Osteoblast (primary cell): ENCODE results near the gene SH2D2A. TPM values are rescaled to one million over a fixed set of nuclear protein-coding genes. Genes with fewer than 3 reads are reported as not detected.

Source experiments
- DNase-seq: peaks from one replicate; pipeline ENCODE4 v3.0.0; 2011; ENCODE audit warnings: low spot score, mixed read lengths; ENCODE audit not compliant: insufficient read length; ENCODE audit errors: missing footprints
- H2AFZ ChIP-seq: 2 replicates; pipeline ENCODE4 v1.6.0; 2011; ENCODE audit warnings: mild to moderate bottlenecking, low read length
- H3K27ac ChIP-seq: 2 replicates; pipeline ENCODE4 v1.5.1; 2011; ENCODE audit warnings: mild to moderate bottlenecking, low read depth, low read length, moderate library complexity
- H3K27me3 ChIP-seq: 2 replicates; pipeline ENCODE4 v1.6.0; 2012; ENCODE audit warnings: mild to moderate bottlenecking, control low read depth, inconsistent platforms, low read length, moderate library complexity; ENCODE audit not compliant: insufficient read depth
- H3K36me3 ChIP-seq: 2 replicates; pipeline ENCODE4 v1.5.1; 2011; ENCODE audit warnings: mild to moderate bottlenecking, low read length, control low read depth, moderate library complexity; ENCODE audit not compliant: insufficient read depth
- H3K4me1 ChIP-seq: 2 replicates; pipeline ENCODE4 v1.5.1; 2011; ENCODE audit warnings: mild to moderate bottlenecking, low read length, control low read depth, moderate library complexity; ENCODE audit not compliant: insufficient read depth
- H3K4me2 ChIP-seq: 2 replicates; pipeline ENCODE4 v1.6.0; 2011; ENCODE audit warnings: mild to moderate bottlenecking, low read length; ENCODE audit not compliant: insufficient read depth
- H3K4me3 ChIP-seq: fragments of 200-600 bp; sonication (generic); 3 replicates; pipeline ENCODE4 v1.5.1; 2012; ENCODE audit warnings: mild to moderate bottlenecking, low read length, inconsistent platforms; ENCODE audit not compliant: insufficient read depth
- H3K79me2 ChIP-seq: 2 replicates; pipeline ENCODE4 v1.6.0; 2012; ENCODE audit warnings: mild to moderate bottlenecking, low read length, control low read depth, inconsistent platforms; ENCODE audit not compliant: insufficient read depth
- H3K9me3 ChIP-seq: 2 replicates; pipeline ENCODE4 v1.5.1; 2011; ENCODE audit warnings: low read depth, low read length, control low read depth
- H4K20me1 ChIP-seq: 2 replicates; pipeline ENCODE4 v1.6.0; 2012; ENCODE audit warnings: mild to moderate bottlenecking, low read length, control low read depth; ENCODE audit not compliant: insufficient read depth
- CTCF ChIP-seq: IDR thresholded peaks from 2 replicates; pipeline ENCODE4 v1.5.1; 2011; ENCODE audit warnings: mild to moderate bottlenecking, low read depth, low read length, moderate library complexity; ENCODE audit errors: extremely low read depth
- total RNA-seq: library from RNA; depleted of rRNA; stranded (reverse); fragments of >200 nt; gene quantifications from 2 replicates; pipeline ENCODE4 v1.2.3, GENCODE V29; 2012

SH2D2A gene
- total RNA-seq, 1 donor, result 0.36 TPM

- Histone ChIP-seq H3K9me3 (no peaks in the 10 kb centered on the region), H3K4me2 (no peak overlapping the region), H3K4me1 (no peaks in the 10 kb centered on the region), H3K4me3 (no peak overlapping the region), H3K27ac (no peak overlapping the region), H2AFZ (no peak overlapping the region), H3K27me3 (peaks cover 48% of the 10 kb centered on the region), H3K79me2 (no peaks in the 10 kb centered on the region), H4K20me1 (no peaks in the 10 kb centered on the region), H3K36me3 (no peaks in the 10 kb centered on the region)
- DNase-seq, result peak; percentile 90
- TF ChIP-seq CTCF, result no peak
Observed at GRCh38 chr1:156847591-156848460, 31.2 kb upstream of the SH2D2A start.

- Histone ChIP-seq H3K27me3 (peaks cover 48% of the 10 kb centered on the region), H3K4me1 (no peaks in the 10 kb centered on the region), H2AFZ (no peak overlapping the region), H3K4me2 (no peak overlapping the region), H3K36me3 (no peaks in the 10 kb centered on the region), H4K20me1 (no peaks in the 10 kb centered on the region), H3K9me3 (no peaks in the 10 kb centered on the region), H3K27ac (no peak overlapping the region), H3K79me2 (no peaks in the 10 kb centered on the region), H3K4me3 (no peak overlapping the region)
- peak; percentile 76 for DNase-seq
- no peak for TF ChIP-seq CTCF
Observed at GRCh38 chr1:156846643-156847042, 30.0 kb upstream of the SH2D2A start.

DNA sequence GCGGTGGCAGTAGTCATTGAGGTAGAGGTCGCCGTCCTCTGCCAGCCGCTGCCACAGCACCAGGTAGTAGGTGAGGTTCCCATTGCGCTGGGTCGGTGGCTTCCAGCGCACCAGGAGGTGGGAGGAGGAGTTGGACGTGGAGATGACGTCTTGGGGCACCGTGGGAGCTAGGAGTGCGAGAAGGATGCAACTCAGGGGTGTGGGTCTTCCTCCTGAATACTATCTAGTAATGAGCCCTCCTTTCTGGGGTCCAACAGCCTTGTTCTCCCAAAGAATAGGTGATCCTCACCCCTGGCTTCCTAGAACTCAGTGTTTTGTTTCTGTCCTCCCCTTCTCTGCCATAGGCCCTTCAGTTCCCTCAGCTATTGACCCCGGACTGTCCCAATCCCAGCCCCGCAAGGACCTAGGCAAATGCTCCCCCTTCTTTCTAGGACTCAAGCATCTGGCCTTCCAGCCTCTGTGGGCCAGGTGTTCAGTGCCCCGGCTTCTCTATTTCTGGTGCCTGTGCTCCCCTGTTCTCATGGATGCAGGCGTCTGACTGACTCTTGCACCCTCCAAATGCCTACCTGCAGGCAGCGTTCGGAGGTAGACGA is 29.4 kb upstream of the SH2D2A start:
- TF ChIP-seq CTCF, result no peak
- no peaks in the 10 kb centered on the region for H3K9me3 ChIP-seq
- no peak overlapping the region for H2AFZ ChIP-seq
- H4K20me1 ChIP-seq, result no peaks in the 10 kb centered on the region
- no peaks in the 10 kb centered on the region for H3K36me3 ChIP-seq
- H3K4me1 ChIP-seq, result no peaks in the 10 kb centered on the region
- H3K27me3 ChIP-seq, result peaks cover 48% of the 10 kb centered on the region
- no peak overlapping the region for H3K27ac ChIP-seq
- no peak overlapping the region for H3K4me2 ChIP-seq
- peak; percentile 55 for DNase-seq
- no peak overlapping the region for H3K4me3 ChIP-seq
- no peaks in the 10 kb centered on the region for H3K79me2 ChIP-seq
